WTC11 (cell line): ENCODE data around the gene MT1F. TPM values are rescaled to one million over a fixed set of nuclear protein-coding genes. Genes with fewer than 3 reads are reported as not detected.
A peak's percentile ranks its signal among the peaks of the same experiment; 100 is the strongest.

Source experiments
- ATAC-seq: fragments of 200-7000 bp; cut with Tn5 transposase; 2 replicates; pipeline ENCODE4 v1.10.0; 2021; ENCODE audit warnings: mild to moderate bottlenecking, moderate library complexity
- CTCF ChIA-PET: fragments of 300-600 bp; sonication (Branson Sonifier 250); formaldehyde crosslinking; loops from one replicate; lab custom pipeline; 2021; ENCODE audit warnings: antibody characterized with exemption; lab: Charles Lee
- POLR2A ChIA-PET: fragments of 350-600 bp; sonication (Branson Sonifier 250); formaldehyde crosslinking; loops from one replicate; lab custom pipeline; 2021; ENCODE audit warnings: antibody characterized with exemption; lab: Charles Lee
- DNase-seq: peaks from one replicate; pipeline ENCODE4 v3.0.0; 2021; ENCODE audit warnings: low spot score
- H3K27ac Mint-ChIP-seq: 2 replicates; pipeline ENCODE4 v1.8.0; 2021; ENCODE audit warnings: mixed read lengths
- H3K27me3 Mint-ChIP-seq: 2 replicates; pipeline ENCODE4 v1.8.0; 2021; ENCODE audit warnings: low read depth, mild to moderate bottlenecking, moderate library complexity, mixed read lengths
- H3K36me3 Mint-ChIP-seq: 2 replicates; pipeline ENCODE4 v1.8.0; 2021; ENCODE audit warnings: mixed read lengths
- H3K4me1 Mint-ChIP-seq: 2 replicates; pipeline ENCODE4 v1.8.0; 2022; ENCODE audit warnings: mixed read lengths
- H3K4me3 Mint-ChIP-seq: 2 replicates; pipeline ENCODE4 v1.8.0; 2021; ENCODE audit warnings: mild to moderate bottlenecking, moderate library complexity, mixed read lengths
- H3K9me3 Mint-ChIP-seq: 2 replicates; pipeline ENCODE4 v1.8.0; 2021; ENCODE audit warnings: mixed read lengths
- AFF4 ChIP-seq: sonication (generic); formaldehyde crosslinking; IDR thresholded peaks from 2 replicates; pipeline ENCODE4 v1.8.1; 2023; ENCODE audit warnings: mild to moderate bottlenecking, missing genetic modification reagents, borderline replicate concordance
- ATF2 ChIP-seq: sonication (generic); formaldehyde crosslinking; IDR thresholded peaks from 2 replicates; pipeline ENCODE4 v1.8.1; 2022; ENCODE audit warnings: low read depth, missing genetic modification reagents, borderline replicate concordance
- ATF6 ChIP-seq: sonication (generic); formaldehyde crosslinking; IDR thresholded peaks from 2 replicates; pipeline ENCODE4 v1.8.1; 2023; ENCODE audit warnings: mild to moderate bottlenecking, missing genetic modification reagents
- CREB1 ChIP-seq: sonication (generic); formaldehyde crosslinking; IDR thresholded peaks from 2 replicates; pipeline ENCODE4 v1.8.0; 2023; ENCODE audit warnings: mild to moderate bottlenecking, missing genetic modification reagents
- E2F1 ChIP-seq: sonication (generic); formaldehyde crosslinking; IDR thresholded peaks from 2 replicates; pipeline ENCODE4 v1.8.0; 2022; ENCODE audit warnings: mild to moderate bottlenecking, missing genetic modification reagents
- E2F4 ChIP-seq: sonication (generic); formaldehyde crosslinking; IDR thresholded peaks from 2 replicates; pipeline ENCODE4 v1.8.1; 2022; ENCODE audit warnings: low read depth, mild to moderate bottlenecking, moderate library complexity, missing genetic modification reagents, borderline replicate concordance
- FOXJ3 ChIP-seq: sonication (generic); formaldehyde crosslinking; IDR thresholded peaks from 2 replicates; pipeline ENCODE4 v1.9.0; 2021; ENCODE audit warnings: missing genetic modification reagents, mild to moderate bottlenecking, borderline replicate concordance
- GTF2I ChIP-seq: fragments of 250-450 bp; sonication (Bioruptor Pico); conservative IDR thresholded peaks from 2 replicates; pipeline ENCODE4 v1.4.0; 2021; ENCODE audit warnings: mild to moderate bottlenecking
- NFYB ChIP-seq: sonication (generic); formaldehyde crosslinking; conservative IDR thresholded peaks from 2 replicates; pipeline ENCODE4 v1.8.0; 2022; ENCODE audit warnings: low read depth, missing genetic modification reagents
- NR3C1 ChIP-seq: sonication (generic); formaldehyde crosslinking; conservative IDR thresholded peaks from 2 replicates; pipeline ENCODE4 v1.8.1; 2023; ENCODE audit warnings: low read depth, mild to moderate bottlenecking, missing genetic modification reagents
- TEAD1 ChIP-seq: sonication (generic); formaldehyde crosslinking; IDR thresholded peaks from 2 replicates; pipeline ENCODE4 v1.8.0; 2022; ENCODE audit warnings: mild to moderate bottlenecking, missing genetic modification reagents
- TEAD4 ChIP-seq: sonication (generic); formaldehyde crosslinking; IDR thresholded peaks from 2 replicates; pipeline ENCODE4 v1.8.0; 2022; ENCODE audit warnings: mild to moderate bottlenecking, missing genetic modification reagents
- TP53 ChIP-seq: sonication (generic); formaldehyde crosslinking; IDR thresholded peaks from 2 replicates; pipeline ENCODE4 v1.8.1; 2023; ENCODE audit warnings: mild to moderate bottlenecking, missing genetic modification reagents
- USF1 ChIP-seq: sonication (generic); formaldehyde crosslinking; IDR thresholded peaks from 2 replicates; pipeline ENCODE4 v1.8.0; 2022; ENCODE audit warnings: mild to moderate bottlenecking, missing genetic modification reagents
- ZBTB43 ChIP-seq: sonication (generic); formaldehyde crosslinking; IDR thresholded peaks from 2 replicates; pipeline ENCODE4 v1.8.1; 2023; ENCODE audit warnings: mild to moderate bottlenecking, missing genetic modification reagents
- ZNF219 ChIP-seq: sonication (generic); formaldehyde crosslinking; IDR thresholded peaks from 2 replicates; pipeline ENCODE4 v1.8.0; 2023; ENCODE audit warnings: missing genetic modification reagents, mild to moderate bottlenecking, borderline replicate concordance
- ZNF317 ChIP-seq: sonication (generic); formaldehyde crosslinking; IDR thresholded peaks from 2 replicates; pipeline ENCODE4 v1.8.1; 2023; ENCODE audit warnings: low read depth, mild to moderate bottlenecking, moderate library complexity, missing genetic modification reagents, borderline replicate concordance
- ZNF671 ChIP-seq: fragments of 250-450 bp; sonication (Bioruptor Pico); IDR thresholded peaks from 2 replicates; pipeline ENCODE4 v1.8.0; 2021; ENCODE audit warnings: mild to moderate bottlenecking
- total RNA-seq: library from RNA; stranded (reverse); gene quantifications from 3 replicates; pipeline ENCODE4 v1.2.3, GENCODE V29; 2021

MT1F gene
- total RNA-seq, 1 experiment from 2014 or later: 58.2 TPM

- H3K27me3 Mint-ChIP-seq: peaks cover 98% of the 10 kb centered on the region
- ATAC-seq: peak; percentile 15
- TF ChIP-seq ZNF219 (no peak), TP53 (no peak), NR3C1 (CRISPR knock-in tag) (no peak), ZNF671 (CRISPR knock-in tag) (no peak), USF1 (CRISPR knock-in tag) (no peak), TEAD4 (CRISPR knock-in tag) (no peak), NFYB (CRISPR knock-in tag) (no peak), ATF2 (no peak), ATF6 (no peak), ZNF317 (no peak), E2F1 (CRISPR knock-in tag) (no peak)
- H3K27ac Mint-ChIP-seq: no peak overlapping the region
- ChIA-PET CTCF (interaction anchor here (0.9 to 2.4 kb wide), 7 partner anchors 8 to 76 kb away, joined by 3 to 8 read pairs (median 6); no protein-coding TSS in a partner anchor), POLR2A (interaction anchor here (0.7 to 4.9 kb wide), 17 partner anchors 8 to 78 kb away, joined by 3 to 68 read pairs (median 6); partner anchors contain the start of genes MT1A, MT1F, MT1G and MT1H)
- peaks cover 2% of the 10 kb centered on the region; the same call in 1 of the 2 replicates for H3K36me3 Mint-ChIP-seq
- H3K9me3 Mint-ChIP-seq: peaks cover 8% of the 10 kb centered on the region; the same call in 1 of the 2 replicates
- H3K4me3 Mint-ChIP-seq: peak overlapping the region; percentile 74
- DNase-seq: no peak
- peaks cover 43% of the 10 kb centered on the region for H3K4me1 Mint-ChIP-seq
Observed at GRCh38 chr16:56625943-56626654, 31.7 kb upstream of the MT1F start.

GRCh38 chr16:56626685-56627084 is 31.1 kb upstream of the MT1F start:
- ChIA-PET POLR2A (interaction anchor here (1.2 to 4.9 kb wide), 7 partner anchors 10 to 56 kb away, joined by 4 to 68 read pairs (median 24); partner anchors contain the start of genes MT1F, MT1G, MT1H and MT1X), CTCF (interaction anchor here (1.2 to 1.8 kb wide), 3 partner anchors 9 to 47 kb away, joined by 3 to 5 read pairs (median 4); no protein-coding TSS in a partner anchor)
- no peak overlapping the region for H3K27ac Mint-ChIP-seq
- DNase-seq (no peak), ATAC-seq (no peak)
- peak overlapping the region; percentile 74; the same call in 1 of the 2 replicates for H3K4me3 Mint-ChIP-seq
- H3K36me3 Mint-ChIP-seq: peaks cover 2% of the 10 kb centered on the region; the same call in 1 of the 2 replicates
- peaks cover 8% of the 10 kb centered on the region; the same call in 1 of the 2 replicates for H3K9me3 Mint-ChIP-seq
- no peak for TF ChIP-seq FOXJ3
- no peak for TF ChIP-seq CREB1 (CRISPR knock-in tag)
- TF ChIP-seq ZBTB43 (CRISPR knock-in tag): no peak
- TF ChIP-seq GTF2I (CRISPR knock-in tag): no peak
- TF ChIP-seq E2F4 (CRISPR knock-in tag): no peak
- TF ChIP-seq AFF4: no peak
- no peak for TF ChIP-seq TEAD1 (CRISPR knock-in tag)
- H3K4me1 Mint-ChIP-seq: peaks cover 38% of the 10 kb centered on the region
- peaks cover 98% of the 10 kb centered on the region for H3K27me3 Mint-ChIP-seq
